OCI-LY7 (cell line): ENCODE measurements around the gene LHFPL6.

Experiments used
- CTCF ChIP-seq: fragments of 200-600 bp; sonication (generic); conservative IDR thresholded peaks from 2 replicates; pipeline ENCODE4 v1.5.1; 2014; ENCODE audit warnings: mild to moderate bottlenecking, antibody characterized with exemption, low read length, moderate library complexity, mixed read lengths
- EZH2phosphoT487 ChIP-seq: fragments of 200-600 bp; sonication (generic); IDR thresholded peaks from 2 replicates; pipeline ENCODE4 v1.6.1; 2018; ENCODE audit warnings: low read depth, borderline replicate concordance, mild to moderate bottlenecking, mixed run types, antibody characterized with exemption, low read length, moderate library complexity, mixed read lengths

- TF ChIP-seq CTCF (no peak), EZH2phosphoT487 (no peak)
These were observed 128.4 kb downstream of the LHFPL6 start for GRCh38 chr13:39474600-39474999.
